ENCODE measurements around the gene LRRC55. TPM values are rescaled to one million over a fixed set of nuclear protein-coding genes. Genes with fewer than 3 reads are reported as not detected.

Gene LRRC55
- total RNA-seq, 4 donors from 2014 or later, result 0.11 to 0.29 TPM; not detected in 2

GRCh38 chr11:57148621-57149020 lies 33.1 kb upstream of the LRRC55 start:
- Histone ChIP-seq H3K4me3 (replicated peaks in 1 of 3) (no peak overlapping the region), H3K36me3 (no peaks in the 10 kb centered on the region), H3K4me1 (no peaks in the 10 kb centered on the region), H3K27me3 (no peaks in the 10 kb centered on the region), H3K27ac (no peak overlapping the region), H3K9me3 (no peaks in the 10 kb centered on the region)
- TF ChIP-seq CTCF (IDR thresholded peaks at IDR 0.05) (no peak), POLR2A (IDR thresholded peaks at IDR 0.05) (no peak)
- intact Hi-C loops (cut with DNase I), result no loop called here
- no peak for DNase-seq
- WGBS, 2 donors, result 73 to 79% methylated on average over 5 of the region's 5 CpGs

GRCh38 chr11:57150454-57150917 lies 31.3 kb upstream of the LRRC55 start:
- TF ChIP-seq CTCF (IDR thresholded peaks at IDR 0.05), result no peak
- no peak for TF ChIP-seq POLR2A (IDR thresholded peaks at IDR 0.05)
- Histone ChIP-seq H3K4me1 (no peaks in the 10 kb centered on the region), H3K36me3 (no peaks in the 10 kb centered on the region), H3K9me3 (no peaks in the 10 kb centered on the region), H3K27ac (no peak overlapping the region), H3K4me3 (replicated peaks in 1 of 3) (no peak overlapping the region), H3K27me3 (no peaks in the 10 kb centered on the region)
- 46 to 55% methylated on average over 4 of the region's 4 CpGs for WGBS, 2 donors
- DNase-seq, result no peak
- intact Hi-C loops (cut with DNase I), result no loop called here

GRCh38 chr11:57152134-57152533 lies 29.6 kb upstream of the LRRC55 start:
- intact Hi-C loops (cut with DNase I), result no loop called here
- WGBS, 2 donors, result 66 to 83% methylated on average over 2 of the region's 2 CpGs

GRCh38 chr11:57153448-57153847 lies 28.3 kb upstream of the LRRC55 start:
- TF ChIP-seq CTCF (IDR thresholded peaks at IDR 0.05) (no peak), POLR2A (IDR thresholded peaks at IDR 0.05) (no peak)
- Histone ChIP-seq H3K27ac (no peak overlapping the region), H3K4me3 (replicated peaks in 1 of 3) (no peak overlapping the region), H3K36me3 (no peaks in the 10 kb centered on the region), H3K27me3 (no peaks in the 10 kb centered on the region), H3K9me3 (no peaks in the 10 kb centered on the region), H3K4me1 (no peaks in the 10 kb centered on the region)
- DNase-seq, result no peak
- intact Hi-C loops (cut with DNase I), result no loop called here

More at GRCh38 chr11:57152134-57152533, 29.6 kb upstream of the LRRC55 start:
- Histone ChIP-seq H3K27ac (no peak overlapping the region), H3K27me3 (no peaks in the 10 kb centered on the region), H3K9me3 (no peaks in the 10 kb centered on the region), H3K4me3 (replicated peaks in 1 of 3) (no peak overlapping the region), H3K4me1 (no peaks in the 10 kb centered on the region), H3K36me3 (no peaks in the 10 kb centered on the region)
- no peak for TF ChIP-seq POLR2A (IDR thresholded peaks at IDR 0.05)
- TF ChIP-seq CTCF (IDR thresholded peaks at IDR 0.05), result no peak
- DNase-seq, result no peak

- intact Hi-C loops (cut with DNase I), result no loop called here
- 90 to 97% methylated on average over 2 of the region's 2 CpGs for WGBS, 2 donors
- TF ChIP-seq CTCF (IDR thresholded peaks at IDR 0.05) (no peak), POLR2A (IDR thresholded peaks at IDR 0.05) (no peak)
- H3K36me3 ChIP-seq, result no peaks in the 10 kb centered on the region
- no peaks in the 10 kb centered on the region for H3K9me3 ChIP-seq
- H3K27me3 ChIP-seq, result no peaks in the 10 kb centered on the region
- DNase-seq, result no peak
- H3K27ac ChIP-seq, result no peak overlapping the region
- H3K4me1 ChIP-seq, result no peaks in the 10 kb centered on the region
- H3K4me3 ChIP-seq (replicated peaks in 1 of 3), result no peak overlapping the region
Measured at GRCh38 chr11:57154739-57155138, 27.0 kb upstream of the LRRC55 start.

All from thyroid gland (tissue), 4 donors.